COLO668 (cell line): ENCODE measurements around the gene KCTD11.
"Not testable (repeated sequence)": the region's sequence is repeated elsewhere in the genome, so short reads cannot be mapped to it uniquely, and the experiment has no call there.

Experiments
- DNase-seq: peaks from one replicate; lab custom pipeline; 2025; ENCODE audit not compliant: unreplicated experiment; lab: John Stamatoyannopoulos, UW

KCTD11 gene

DNA sequence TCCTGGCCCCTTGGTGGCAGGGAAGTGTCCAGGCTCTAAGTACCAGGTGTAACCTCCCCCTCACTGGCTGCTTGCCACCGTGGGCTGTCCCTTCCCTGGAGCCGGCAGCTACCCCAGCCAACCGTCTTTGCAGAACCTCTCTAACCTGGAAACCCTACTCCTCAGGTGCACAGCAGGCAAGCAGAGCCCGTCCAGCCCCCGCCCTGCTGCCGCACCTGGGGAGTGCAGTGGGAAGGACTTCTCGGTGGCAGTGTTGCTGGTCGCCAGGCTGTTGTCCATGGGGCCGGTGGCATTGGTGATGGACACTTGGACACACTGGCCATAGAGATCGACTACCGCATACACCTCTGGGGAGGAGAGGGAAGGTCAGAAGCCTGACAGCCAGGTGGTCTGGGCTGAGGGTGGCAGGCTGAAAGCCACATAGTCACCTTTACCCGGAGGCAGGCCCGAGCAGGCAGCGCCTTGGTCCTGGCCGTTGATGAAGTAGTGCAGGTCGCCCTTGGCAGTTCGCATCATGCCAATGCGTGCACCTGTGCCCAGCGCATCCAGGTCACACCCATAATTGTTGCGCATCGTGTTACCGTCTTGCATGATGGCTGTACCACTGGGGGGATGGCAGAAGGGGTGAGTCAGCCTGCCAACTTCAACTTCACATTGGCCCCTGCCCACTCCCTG lies 29.3 kb upstream of the KCTD11 start:
- no peak for DNase-seq

DNA sequence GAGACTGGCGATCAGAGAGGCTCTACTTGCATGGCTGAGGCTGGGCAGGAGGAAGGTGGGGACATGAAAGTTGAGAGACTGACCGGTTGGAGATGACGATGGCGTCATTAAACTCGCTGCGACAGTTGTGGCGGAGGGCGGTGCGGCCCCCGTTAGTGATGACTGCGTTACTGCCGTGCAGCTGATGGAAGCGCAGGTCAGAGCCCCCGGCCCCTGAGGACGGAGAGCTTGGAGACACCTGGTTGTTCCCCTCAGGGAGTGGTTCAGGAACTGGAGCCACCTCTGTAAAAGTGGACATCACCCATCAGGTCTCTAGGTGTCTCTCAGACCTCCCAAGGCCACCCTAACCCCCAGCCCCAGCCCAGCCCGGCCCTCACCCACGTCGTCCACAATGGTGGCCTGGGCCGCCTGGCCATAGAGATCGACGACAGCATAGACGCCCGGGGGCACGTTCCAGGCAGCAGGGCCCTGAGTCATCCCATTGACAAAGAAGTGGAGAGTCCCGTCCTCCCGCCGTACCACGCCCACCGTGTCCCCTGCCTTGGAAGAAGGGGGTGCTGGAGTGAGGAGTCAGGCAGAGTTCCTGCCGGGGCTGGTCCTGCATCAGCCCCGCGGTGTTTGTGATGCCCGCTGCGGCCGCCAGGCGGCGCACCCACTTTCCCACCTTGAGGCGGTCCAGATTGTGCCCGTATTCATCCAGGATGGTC lies 28.1 kb upstream of the KCTD11 start:
- peak; percentile 9 for DNase-seq

DNA sequence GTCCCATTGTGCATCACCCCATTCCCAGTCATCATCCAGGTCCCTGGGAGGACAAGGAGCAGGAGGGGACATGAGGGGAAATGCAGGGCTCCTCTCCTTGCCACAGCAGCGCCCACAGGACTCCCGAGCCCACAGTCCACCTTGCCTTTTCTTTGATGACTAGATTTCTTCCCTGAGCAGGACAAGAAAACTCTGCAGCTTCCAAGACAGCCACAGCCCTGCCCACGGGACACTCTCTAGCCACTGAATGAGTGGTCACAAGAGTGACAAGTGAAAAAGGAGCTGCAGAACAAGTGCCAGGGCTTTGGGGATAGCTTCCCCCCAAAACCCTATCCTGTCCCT lies 27.6 kb upstream of the KCTD11 start:
- DNase-seq = no peak

DNA sequence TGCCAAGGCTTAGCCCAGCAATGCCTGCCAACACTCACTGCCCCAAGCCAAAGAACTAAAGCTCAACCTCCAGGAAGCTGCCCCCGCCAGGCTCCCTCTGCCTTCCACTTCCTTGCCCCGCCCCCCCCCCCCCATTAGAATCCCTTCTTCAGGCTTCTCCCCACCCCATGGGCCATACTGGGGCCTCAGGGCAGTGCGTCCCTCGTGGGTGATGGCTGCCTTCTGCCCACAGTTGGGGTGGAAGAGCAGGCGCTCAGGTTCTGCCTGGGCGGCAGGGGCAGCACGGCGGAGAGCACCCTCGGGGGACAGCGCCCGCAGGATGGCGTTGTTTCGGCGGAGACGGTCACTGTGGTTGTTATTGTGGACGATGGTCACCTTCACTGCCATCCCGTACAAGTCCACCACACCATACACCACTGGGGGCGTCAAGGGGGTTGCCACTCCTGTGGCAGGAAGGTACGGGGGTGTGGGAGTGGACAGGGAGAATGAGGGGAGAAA lies 26.9 kb upstream of the KCTD11 start:
- no peak for DNase-seq

DNA sequence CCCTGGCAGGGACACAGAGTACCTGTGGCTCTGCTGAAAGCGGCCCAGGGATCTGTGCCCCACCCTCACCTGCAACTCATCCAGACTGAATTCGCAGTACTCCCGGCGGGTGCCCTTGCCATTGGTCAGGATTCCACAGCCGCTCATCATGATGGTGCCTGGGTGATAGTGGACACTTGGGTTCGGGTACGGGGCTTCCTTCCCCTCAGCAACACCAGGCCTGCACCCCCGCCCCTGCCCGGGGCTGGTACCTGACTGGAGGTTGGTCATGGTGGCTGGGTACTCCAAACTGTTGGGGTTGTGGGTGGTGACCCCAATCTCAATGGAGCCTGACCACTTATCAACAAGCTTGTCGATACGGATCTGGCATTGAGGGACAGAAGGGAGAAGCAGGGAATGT lies 25.8 kb upstream of the KCTD11 start:
- no peak for DNase-seq

DNA sequence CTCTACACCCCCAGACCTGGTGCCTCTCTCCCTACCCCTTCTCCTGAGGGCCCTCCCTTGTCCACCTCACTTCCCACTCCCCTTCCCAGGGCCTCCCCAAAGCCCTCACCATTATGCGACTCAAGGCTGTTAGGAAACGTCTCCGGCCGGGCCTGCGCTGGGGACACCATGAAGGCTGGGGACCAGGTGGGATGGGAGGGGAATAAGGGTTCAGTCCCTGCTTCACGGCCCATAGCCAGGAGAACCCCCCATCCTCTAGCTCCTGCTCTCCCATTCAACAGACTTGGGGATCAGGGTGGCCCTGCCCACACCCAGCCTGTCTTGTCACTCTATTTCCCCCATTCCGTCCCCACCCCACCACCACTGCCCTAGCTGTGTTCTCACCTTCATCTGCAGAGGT lies 24.9 kb upstream of the KCTD11 start:
- DNase-seq = no peak

DNA sequence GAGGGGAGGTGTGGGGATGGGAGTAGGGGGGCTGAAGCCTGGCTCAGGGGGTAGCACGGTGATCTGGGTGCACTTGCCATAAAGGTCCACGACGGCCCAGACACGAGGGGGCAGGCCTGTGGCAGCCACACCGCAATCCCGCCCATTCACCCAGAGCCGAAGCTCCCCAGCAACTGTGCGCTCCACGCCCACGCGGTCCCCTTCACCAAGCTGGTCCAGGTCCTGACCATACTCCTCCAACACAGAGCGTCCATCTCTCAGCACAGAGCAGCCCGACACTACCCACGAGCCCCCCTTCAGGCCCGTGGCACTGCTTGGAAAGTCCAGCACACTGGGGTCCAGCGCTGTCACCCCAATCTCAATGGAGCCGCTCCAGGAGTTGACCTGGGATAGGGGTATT lies 24.5 kb upstream of the KCTD11 start:
- DNase-seq = no peak

DNA sequence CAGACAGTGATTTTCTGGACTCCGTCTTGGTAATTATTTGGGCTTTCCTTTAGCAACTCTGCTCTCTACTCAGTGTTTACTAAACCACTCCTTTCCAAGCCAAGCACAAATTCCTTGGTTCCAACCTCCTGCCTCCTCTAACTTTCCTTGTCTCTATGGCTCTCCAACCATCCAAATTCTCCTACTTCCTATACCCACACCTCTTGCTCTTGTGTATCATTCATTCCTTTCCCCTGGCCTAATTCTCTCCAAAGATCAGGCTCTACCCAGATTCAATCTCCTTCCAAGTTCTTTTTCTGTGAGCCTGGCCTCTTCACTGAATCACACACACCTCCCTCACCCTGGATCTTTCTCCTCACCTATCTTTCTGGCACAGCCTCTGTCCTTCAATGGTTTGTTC lies 24.0 kb upstream of the KCTD11 start:
- no peak for DNase-seq

DNA sequence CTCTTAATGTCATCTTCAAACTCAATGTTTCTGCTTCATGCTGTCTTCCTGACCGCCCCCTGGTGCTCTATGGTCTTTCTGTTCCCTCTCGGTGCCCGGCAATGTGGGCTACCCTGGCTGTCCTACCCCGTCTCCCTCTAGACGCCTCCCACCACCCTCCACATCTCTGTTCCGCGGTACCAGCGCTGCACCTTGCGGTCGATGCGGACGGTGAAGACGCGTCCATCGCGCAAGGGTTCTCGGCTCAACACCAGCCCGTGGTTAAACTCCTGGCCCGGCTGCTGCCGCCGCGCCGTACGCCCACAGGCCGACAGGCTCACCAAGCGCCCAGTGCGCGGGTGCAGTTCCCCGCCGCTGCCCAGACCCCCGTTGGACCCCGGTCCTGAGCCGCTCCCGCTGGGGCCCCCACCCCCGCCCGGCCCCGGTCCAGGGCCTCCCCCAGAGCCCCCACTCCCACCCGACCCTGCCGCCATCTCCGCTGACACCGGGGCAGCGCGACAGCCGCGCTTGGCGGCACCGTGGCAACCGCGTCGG lies 23.1 kb upstream of the KCTD11 start, which contains the start of gene NEURL4:
NEURL4 (minus strand) TSS at position 496 of the 534 bp plus-strand sequence; CDS start at position 473, 23 bp downstream.
- peak; percentile 46 for DNase-seq

DNA sequence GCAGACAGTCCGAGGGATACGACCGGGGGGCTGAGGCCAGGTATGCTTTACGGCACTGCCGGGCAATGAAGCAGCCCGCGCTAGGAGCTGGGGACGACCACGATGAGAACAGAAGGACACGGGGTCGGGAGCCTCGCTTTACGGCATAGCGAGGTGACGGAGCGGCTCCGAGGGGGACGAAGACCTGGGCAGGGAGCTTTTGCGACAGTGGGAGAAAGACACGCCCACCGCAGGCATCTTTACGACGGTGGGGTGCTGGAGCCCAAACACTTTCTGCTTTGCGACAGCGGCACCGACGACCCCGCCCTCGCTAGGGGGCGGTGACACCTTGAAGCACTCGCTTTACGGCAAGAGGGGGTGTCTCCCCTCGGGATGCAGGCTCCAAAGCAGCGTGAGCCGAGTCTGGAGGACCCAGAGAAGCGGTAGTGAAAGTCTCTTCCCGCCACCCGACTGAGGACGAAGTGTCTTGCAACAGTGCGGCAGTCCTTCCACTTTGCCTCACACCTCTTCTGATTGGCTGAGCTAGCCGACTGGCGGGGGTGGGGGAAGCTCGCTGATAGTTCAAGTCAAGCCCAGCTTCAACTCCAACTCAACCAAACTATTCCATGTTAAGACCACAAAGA lies 22.5 kb upstream of the KCTD11 start:
- peak; percentile 95 for DNase-seq

DNA sequence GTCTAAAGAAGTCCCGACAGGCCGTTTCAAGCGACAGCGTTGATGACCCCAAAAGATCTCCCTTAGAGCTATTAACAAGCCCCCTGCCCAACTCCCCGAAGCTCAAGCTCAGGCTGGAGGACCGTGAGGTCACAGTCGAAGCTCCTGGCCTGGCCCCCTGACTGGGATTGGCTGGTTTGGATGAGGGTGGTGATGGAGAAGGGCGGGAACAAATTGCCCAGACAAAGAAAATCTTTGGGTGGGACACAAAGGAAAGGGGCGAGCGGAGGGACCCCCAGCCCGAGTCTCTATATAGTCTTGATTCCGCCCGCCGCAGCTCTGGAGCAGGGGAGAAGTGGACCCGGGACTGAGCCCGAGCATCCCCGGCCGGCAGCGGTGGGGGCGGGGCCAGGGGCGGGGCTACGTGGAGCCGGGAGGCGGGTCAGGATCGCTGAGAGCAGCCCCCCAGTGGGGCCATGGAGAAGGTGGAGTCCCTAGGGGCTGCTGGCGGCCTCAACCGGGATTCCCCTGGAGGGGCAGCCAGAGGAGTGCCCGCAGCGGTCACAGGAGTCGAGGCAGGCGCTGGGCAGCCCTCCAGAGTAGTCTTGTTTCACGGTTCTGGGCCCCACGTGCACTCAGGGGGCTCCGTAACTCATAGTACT lies 21.8 kb upstream of the KCTD11 start:
- DNase-seq = peak; percentile 59

DNA sequence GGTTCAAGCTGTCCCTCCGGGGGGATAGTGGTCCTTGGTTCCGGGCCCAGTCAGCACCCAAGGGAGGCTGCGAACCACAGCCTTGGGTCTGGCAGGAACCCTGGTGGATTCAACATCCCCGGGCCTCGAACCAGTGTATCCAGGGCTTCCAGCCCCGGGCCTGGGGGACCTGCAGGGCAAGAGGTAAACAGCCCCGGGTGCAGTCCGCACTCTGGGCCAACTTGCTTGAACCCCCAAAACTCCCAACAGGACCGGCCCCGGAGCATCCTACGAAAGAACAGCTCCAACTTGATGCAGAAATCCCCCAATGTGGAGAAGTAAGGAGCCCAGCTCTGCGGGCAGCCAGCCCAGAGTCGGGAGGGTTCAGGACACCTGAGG lies 21.3 kb upstream of the KCTD11 start:
- no peak for DNase-seq

DNA sequence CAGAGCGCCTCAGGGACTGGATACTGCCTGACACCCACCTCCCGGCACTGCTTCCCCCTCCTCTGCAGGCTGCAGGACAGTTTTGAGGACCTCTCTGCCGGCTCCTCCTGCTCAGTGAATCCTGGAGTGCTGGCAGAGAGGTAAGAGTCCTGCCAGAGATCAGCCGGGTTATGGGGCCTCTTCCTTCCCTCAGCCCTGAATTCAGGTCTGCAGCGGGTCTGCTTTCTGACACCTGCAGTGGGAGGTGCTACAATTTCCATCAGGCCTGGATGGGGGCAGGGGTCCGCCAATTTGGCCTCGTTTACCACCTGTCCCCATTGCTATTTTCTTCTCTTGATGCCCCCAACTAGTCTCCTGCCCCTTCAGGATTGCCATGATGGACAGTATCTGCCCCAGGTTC lies 19.9 kb upstream of the KCTD11 start:
- no peak for DNase-seq

DNA sequence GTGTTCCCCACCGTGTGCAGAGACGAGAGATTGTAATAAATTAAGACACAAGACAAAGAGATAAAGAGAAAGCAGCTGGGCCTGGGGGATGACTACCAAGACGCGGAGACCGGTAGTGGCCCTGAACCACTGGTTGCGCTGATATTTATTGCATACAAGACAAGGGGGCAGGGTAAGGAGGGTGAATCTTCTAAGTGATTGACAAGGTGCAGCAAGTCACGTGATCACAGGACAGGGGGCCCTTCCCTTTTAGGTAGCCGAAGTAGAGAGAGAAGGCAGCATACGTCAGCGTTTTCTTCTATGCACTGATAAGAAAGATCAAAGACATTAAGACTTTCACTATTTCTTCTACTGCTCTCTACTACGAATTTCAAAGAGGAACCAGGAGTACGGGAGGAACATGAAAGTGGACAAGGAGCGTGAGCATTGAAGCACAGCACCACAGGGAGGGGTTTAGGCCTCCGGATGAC lies 19.3 kb upstream of the KCTD11 start:
- DNase-seq = not testable (repeated sequence)

DNA sequence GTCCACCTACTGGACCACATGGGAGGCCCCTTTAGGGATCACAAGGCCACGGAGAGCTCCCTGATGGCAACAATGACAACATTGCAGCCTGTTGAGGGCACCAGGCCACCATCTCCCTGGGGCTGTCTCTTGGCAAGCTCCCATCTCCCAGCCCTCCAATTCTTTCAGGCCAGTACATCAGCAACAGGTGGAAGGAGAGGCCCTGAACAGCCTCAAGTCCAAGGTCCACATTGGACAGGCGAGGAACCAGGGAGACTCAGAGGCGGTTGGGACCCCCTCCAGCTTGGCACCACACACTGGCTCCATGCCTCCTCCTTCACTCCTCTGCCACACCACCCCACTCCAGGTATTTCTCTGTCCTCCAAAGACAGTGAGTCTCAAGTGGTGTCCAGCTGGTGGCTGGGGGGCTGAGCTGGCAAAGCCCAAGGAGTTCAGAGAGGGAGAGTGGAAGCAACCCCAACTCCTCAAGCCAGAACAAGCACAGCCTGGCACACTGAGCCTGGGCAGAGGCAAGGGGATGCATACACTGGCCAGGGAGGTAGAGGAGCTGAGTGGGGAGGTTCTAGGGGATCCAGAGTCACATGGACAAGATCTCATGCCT lies 16.9 kb upstream of the KCTD11 start:
- DNase-seq = no peak

DNA sequence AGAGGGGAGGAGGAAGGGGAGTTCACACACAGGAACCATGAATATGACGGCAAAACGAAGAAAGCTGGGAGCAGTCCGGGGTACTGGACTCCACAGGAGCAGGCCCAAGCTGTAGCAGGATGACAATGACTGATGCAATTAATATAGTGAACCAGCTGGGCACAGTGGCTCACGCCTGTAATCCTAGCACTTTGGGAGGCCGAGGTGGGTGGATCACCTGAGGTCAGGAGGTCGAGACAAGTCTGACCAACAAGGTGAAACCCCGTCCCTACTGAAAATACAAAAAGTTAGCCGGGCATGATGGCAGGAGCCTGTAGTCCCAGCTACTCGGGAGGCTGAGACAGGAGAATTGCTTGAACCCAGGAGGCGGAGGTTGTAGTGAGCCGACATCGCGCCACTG lies 16.2 kb upstream of the KCTD11 start:
- DNase-seq = not testable (repeated sequence)

DNA sequence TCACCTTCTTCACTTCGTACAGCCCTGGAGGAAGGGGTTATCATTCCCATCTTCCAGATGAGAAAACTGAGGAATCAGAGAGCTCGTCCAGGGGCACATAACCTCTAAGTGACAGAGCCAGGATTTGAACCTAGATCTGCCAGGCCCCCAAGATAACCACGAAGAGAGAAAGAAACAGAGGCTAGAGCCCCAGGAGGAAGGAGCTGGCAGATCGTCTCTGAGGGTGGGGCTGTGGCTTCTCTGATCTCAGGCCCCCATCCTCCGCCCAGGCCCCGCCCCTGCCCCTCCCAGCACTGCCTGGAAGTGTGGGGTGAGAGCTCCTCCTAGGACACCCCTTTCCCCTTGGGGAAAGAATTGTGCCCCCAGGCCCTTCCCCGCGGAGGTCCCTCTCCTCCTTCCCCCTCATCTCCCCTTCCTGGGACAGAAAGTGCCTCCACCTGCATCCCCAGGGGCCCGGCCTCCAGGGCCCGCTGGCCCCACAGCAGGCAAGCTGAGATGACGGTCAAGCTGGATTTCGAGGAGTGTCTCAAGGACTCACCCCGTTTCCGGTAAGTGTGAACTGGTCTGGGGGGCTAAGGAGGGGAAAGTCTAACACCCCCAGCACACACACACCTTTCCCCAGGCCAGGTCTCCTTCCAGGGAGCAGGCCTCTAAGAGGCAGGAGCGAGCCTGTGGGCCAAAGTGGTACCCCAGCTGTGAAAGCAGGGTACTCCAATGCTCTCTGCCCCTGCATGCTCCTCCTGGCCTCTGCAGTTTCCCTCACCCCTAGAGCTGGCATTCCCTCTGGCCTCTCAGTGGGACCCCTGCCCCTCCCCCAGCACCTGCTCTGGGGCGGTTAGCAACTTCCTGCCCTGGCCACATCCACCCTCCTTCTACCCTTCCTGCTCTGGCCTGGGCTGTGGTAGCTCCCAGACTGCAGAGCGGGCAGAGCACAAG lies 15.5 kb upstream of the KCTD11 start, which contains the start of gene ACAP1:
ACAP1 (plus strand) TSS at position 290 of the 936 bp plus-strand sequence; CDS start at position 496, 206 bp downstream.
- DNase-seq = no peak

DNA sequence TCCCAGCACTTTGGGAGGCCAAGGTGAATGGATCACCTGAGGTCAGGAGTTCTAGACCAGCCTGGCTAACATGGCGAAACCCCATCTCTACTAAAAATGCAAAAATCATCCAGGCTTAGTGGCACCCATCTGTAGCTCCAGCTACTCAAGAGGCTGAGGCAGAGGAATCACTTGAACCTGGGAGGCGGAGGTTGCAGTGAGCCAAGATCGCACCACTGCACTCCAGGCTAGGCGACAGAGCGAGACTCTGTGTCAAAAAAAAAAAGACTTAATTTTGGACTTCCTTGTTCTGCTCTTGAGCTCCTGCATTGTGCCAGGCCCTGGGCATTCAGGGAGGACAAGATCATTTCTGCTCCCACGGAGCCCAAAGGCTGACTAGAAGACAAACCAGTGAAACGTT lies 14.4 kb upstream of the KCTD11 start:
- not testable (repeated sequence) for DNase-seq

DNA sequence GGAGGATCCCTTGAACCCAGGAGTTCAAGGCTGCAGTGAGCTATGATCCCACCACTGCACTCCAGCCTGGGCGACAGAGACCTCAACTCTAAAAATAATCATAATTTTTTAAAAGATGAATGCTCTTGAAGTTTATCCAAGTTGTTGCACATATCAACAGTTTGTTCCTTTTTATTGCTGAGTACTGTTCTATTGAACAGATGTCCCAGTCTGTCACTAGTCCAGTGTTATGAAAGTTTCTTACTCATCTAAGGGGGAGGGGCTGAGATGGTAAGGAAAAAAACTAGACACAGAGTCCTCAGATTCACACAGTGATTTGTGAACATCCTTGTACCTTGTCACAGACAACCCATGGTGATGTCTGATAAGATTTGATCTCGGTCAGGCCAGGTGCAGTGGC lies 11.8 kb upstream of the KCTD11 start:
- DNase-seq = no peak

DNA sequence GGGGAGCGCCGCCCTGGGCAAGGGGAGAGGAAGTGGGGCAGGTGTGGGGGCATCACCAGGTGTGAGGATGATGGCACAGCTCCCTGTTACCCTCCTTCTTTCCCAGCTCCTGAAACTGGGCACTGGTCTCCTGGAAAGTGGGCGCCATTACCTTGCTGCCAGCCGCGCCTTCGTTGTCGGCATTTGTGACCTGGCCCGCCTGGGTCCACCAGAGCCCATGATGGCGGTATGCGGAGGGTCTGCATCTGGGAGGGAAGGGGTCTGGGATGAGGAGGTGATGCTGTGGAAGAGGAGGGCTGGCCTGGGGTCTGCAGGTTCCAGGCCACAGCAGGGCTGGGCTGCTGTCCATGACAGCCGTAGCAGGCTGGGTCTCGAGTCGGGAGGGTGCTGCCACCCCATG lies 10.1 kb upstream of the KCTD11 start:
- no peak for DNase-seq
